Endothelial cell of umbilical vein (primary cell): Measurements from ENCODE around the gene MMD.
"Not testable (repeated sequence)": the region's sequence is repeated elsewhere in the genome, so short reads cannot be mapped to it uniquely, and the experiment has no call there.

Source experiments
- CTCF ChIP-seq, 2 donors: IDR thresholded peaks; 1 replicate in 1 of 2; 2 replicates in 1 of 2; pipeline ENCODE4 v1.5.1; 2011; ENCODE audit warnings: low read length in 2 of 2, mild to moderate bottlenecking in 2 of 2, moderate library complexity in 2 of 2, control low read depth in 1 of 2, inconsistent platforms in 1 of 2, low read depth in 1 of 2; ENCODE audit not compliant: insufficient read depth in 1 of 2; ENCODE audit errors: extremely low read depth in 1 of 2
- MAX ChIP-seq: IDR thresholded peaks from 2 replicates; pipeline ENCODE4 v1.6.1; 2011; ENCODE audit not compliant: insufficient read depth, insufficient read length
- POLR2A ChIP-seq: IDR thresholded peaks from 2 replicates; pipeline ENCODE4 v1.6.1; 2012; ENCODE audit warnings: low read depth, mild to moderate bottlenecking, control low read depth, low read length
- POLR2AphosphoS5 ChIP-seq: IDR thresholded peaks from 2 replicates; pipeline ENCODE4 v1.6.1; 2012; ENCODE audit warnings: low read depth, mild to moderate bottlenecking, control low read depth, low read length, moderate library complexity; ENCODE audit not compliant: insufficient read depth

- TF ChIP-seq CTCF (IDR thresholded peaks at IDR 0.05; ENCODE audit: extremely low read depth in 1 of 2, insufficient read depth in 1 of 2, low read depth in 1 of 2, low read length in 2 of 2); POLR2A; MAX; POLR2AphosphoS5: not testable (repeated sequence)
These were observed 17.4 kb downstream of the MMD start for GRCh38 chr17:55404197-55404596.
